WERI-Rb-1 (cell line): Measurements from ENCODE around the gene SEZ6L.
A peak's percentile ranks its signal among the peaks of the same experiment; 100 is the strongest.

Source experiments
- DNase-seq: peaks from one replicate; pipeline ENCODE4 v3.0.0-alpha.2; 2020
- H3K27ac ChIP-seq: fragments of 250-450 bp; sonication (Bioruptor Pico); 2 replicates; pipeline ENCODE4 v1.5.1; 2020; ENCODE audit warnings: mild to moderate bottlenecking, moderate library complexity
- H3K27me3 ChIP-seq: fragments of 250-450 bp; sonication (Bioruptor Pico); 2 replicates; pipeline ENCODE4 v1.5.1; 2021; ENCODE audit warnings: mild to moderate bottlenecking, low read depth, moderate library complexity; ENCODE audit not compliant: insufficient read depth, severe bottlenecking
- H3K36me3 ChIP-seq: fragments of 250-450 bp; sonication (Bioruptor Pico); 2 replicates; pipeline ENCODE4 v1.5.1; 2020; ENCODE audit warnings: mild to moderate bottlenecking, moderate library complexity
- H3K4me3 ChIP-seq: 2 replicates; pipeline ENCODE4 v1.5.1; 2011; ENCODE audit warnings: low read depth, mild to moderate bottlenecking, control low read depth, low read length
- H3K9me3 ChIP-seq: fragments of 250-450 bp; sonication (Bioruptor Pico); 2 replicates; pipeline ENCODE4 v1.5.1; 2021; ENCODE audit warnings: mild to moderate bottlenecking, moderate library complexity; ENCODE audit not compliant: severe bottlenecking
- CTCF ChIP-seq: IDR thresholded peaks from 2 replicates; pipeline ENCODE4 v1.5.1; 2011; ENCODE audit warnings: low read depth, mild to moderate bottlenecking, control low read depth, inconsistent platforms, low read length

SEZ6L gene

GRCh38 chr22:26426924-26427323, 257.7 kb downstream of the SEZ6L start:
- no peak overlapping the region for H3K4me3 ChIP-seq
- H3K36me3 ChIP-seq: no peaks in the 10 kb centered on the region
- no peak for DNase-seq
- TF ChIP-seq CTCF: no peak
- H3K9me3 ChIP-seq: no peaks in the 10 kb centered on the region
- H3K27me3 ChIP-seq: no peaks in the 10 kb centered on the region
- no peak overlapping the region for H3K27ac ChIP-seq

GRCh38 chr22:26428515-26429457, 259.5 kb downstream of the SEZ6L start, which contains the start of gene ASPHD2:
Gene ASPHD2 (plus strand): TSS chr22:26429260. CDS start chr22:26433616, 4,356 bp downstream.
- H3K9me3 ChIP-seq: no peaks in the 10 kb centered on the region
- no peaks in the 10 kb centered on the region for H3K27me3 ChIP-seq
- peak within 1 kb of the TSS; percentile 83 for H3K4me3 ChIP-seq
- peak within 1 kb of the TSS; percentile 71 for H3K27ac ChIP-seq
- DNase-seq: peak; percentile 65
- H3K36me3 ChIP-seq: no peaks in the 10 kb centered on the region; the same call in 1 of the 2 replicates
- no peak for TF ChIP-seq CTCF

- DNase-seq: peak; percentile 25
- H3K4me3 ChIP-seq: peak overlapping the region; percentile 55
- peaks cover 9% of the 10 kb centered on the region for H3K36me3 ChIP-seq
- H3K9me3 ChIP-seq: no peaks in the 10 kb centered on the region
- no peak overlapping the region for H3K27ac ChIP-seq
- H3K27me3 ChIP-seq: no peaks in the 10 kb centered on the region
- no peak for TF ChIP-seq CTCF
These were observed 260.4 kb downstream of the SEZ6L start for GRCh38 chr22:26429458-26430286.

GRCh38 chr22:26430600-26430999, 261.3 kb downstream of the SEZ6L start:
- TF ChIP-seq CTCF: no peak
- Histone ChIP-seq H3K36me3 (peaks cover 18% of the 10 kb centered on the region), H3K9me3 (no peaks in the 10 kb centered on the region), H3K4me3 (no peak overlapping the region), H3K27ac (no peak overlapping the region), H3K27me3 (no peaks in the 10 kb centered on the region)
- DNase-seq: no peak

- DNase-seq: no peak
- no peaks in the 10 kb centered on the region for H3K27me3 ChIP-seq
- no peak overlapping the region for H3K4me3 ChIP-seq
- H3K36me3 ChIP-seq: peaks cover 18% of the 10 kb centered on the region
- no peaks in the 10 kb centered on the region for H3K9me3 ChIP-seq
- TF ChIP-seq CTCF: no peak
- H3K27ac ChIP-seq: no peak overlapping the region
These were observed 262.2 kb downstream of the SEZ6L start for GRCh38 chr22:26431261-26431995.
